Mesothelial cell of epicardium (in vitro differentiated cells): Measurements from ENCODE around the gene TFDP2. TPM values are rescaled to one million over a fixed set of nuclear protein-coding genes. Genes with fewer than 3 reads are reported as not detected.

ENCODE experiments used
- DNase-seq, 2 experiments: peaks; one replicate each; pipeline ENCODE4 v3.0.0; 2021; ENCODE audit warnings: low spot score in 2 of 2; ENCODE audit not compliant: unreplicated experiment in 2 of 2
- H3K27ac Mint-ChIP-seq: 2 replicates; pipeline ENCODE4 v1.8.0; 2021; ENCODE audit warnings: mixed read lengths
- H3K27me3 Mint-ChIP-seq: 2 replicates; pipeline ENCODE4 v1.8.0; 2021; ENCODE audit warnings: low read depth, mixed read lengths
- H3K36me3 Mint-ChIP-seq: 2 replicates; pipeline ENCODE4 v1.8.0; 2021; ENCODE audit warnings: mixed read lengths
- H3K4me1 Mint-ChIP-seq: 2 replicates; pipeline ENCODE4 v1.8.0; 2021; ENCODE audit warnings: mixed read lengths
- H3K4me3 Mint-ChIP-seq: 2 replicates; pipeline ENCODE4 v1.8.0; 2021; ENCODE audit warnings: mild to moderate bottlenecking, moderate library complexity, mixed read lengths
- H3K9me3 Mint-ChIP-seq: 2 replicates; pipeline ENCODE4 v1.8.0; 2021; ENCODE audit warnings: mixed read lengths
- total RNA-seq: library from RNA; stranded (reverse); gene quantifications from 3 replicates; pipeline ENCODE4 v1.2.1, GENCODE V29; 2021
- TF ChIP-seq, protein P1 (sequence below): fragments of 200-600 bp; sonication (generic); IDR thresholded peaks from one replicate; pipeline ENCODE4 v1.5.0; 2021; ENCODE audit warnings: antibody characterized with exemption; ENCODE audit not compliant: unreplicated experiment

The TFDP2 gene
- total RNA-seq, 1 donor from 2014 or later: 109 TPM

DNA sequence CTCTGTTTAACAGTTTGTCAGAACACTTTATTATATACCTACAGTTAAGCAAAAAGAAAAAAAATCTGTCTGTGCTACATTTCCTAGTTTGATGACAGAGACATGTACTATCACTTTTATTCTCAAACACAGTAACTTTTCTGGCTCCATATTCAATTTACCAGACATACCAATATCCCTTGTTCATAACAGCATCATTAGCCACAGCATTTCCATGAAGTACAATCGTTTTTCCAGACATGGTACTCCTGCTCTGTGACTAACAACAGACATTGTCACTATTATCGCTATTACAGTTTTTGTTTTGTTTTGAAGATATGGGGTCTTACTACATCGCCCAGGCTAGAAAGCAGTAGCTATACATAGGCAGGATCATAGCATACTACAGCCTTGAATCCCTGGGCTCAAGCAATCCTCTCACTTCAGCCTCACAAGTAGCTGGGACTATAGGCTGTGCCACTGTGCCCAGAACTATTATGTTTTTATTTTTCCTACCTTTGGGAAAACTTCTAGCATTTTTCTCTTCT, 14.5 kb downstream of the TFDP2 start:
- TF ChIP-seq, protein P1, sequence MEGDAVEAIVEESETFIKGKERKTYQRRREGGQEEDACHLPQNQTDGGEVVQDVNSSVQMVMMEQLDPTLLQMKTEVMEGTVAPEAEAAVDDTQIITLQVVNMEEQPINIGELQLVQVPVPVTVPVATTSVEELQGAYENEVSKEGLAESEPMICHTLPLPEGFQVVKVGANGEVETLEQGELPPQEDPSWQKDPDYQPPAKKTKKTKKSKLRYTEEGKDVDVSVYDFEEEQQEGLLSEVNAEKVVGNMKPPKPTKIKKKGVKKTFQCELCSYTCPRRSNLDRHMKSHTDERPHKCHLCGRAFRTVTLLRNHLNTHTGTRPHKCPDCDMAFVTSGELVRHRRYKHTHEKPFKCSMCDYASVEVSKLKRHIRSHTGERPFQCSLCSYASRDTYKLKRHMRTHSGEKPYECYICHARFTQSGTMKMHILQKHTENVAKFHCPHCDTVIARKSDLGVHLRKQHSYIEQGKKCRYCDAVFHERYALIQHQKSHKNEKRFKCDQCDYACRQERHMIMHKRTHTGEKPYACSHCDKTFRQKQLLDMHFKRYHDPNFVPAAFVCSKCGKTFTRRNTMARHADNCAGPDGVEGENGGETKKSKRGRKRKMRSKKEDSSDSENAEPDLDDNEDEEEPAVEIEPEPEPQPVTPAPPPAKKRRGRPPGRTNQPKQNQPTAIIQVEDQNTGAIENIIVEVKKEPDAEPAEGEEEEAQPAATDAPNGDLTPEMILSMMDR: no peak
- peaks cover 29% of the 10 kb centered on the region for H3K9me3 Mint-ChIP-seq
- DNase-seq: no peak
- H3K27me3 Mint-ChIP-seq: no peaks in the 10 kb centered on the region
- H3K4me1 Mint-ChIP-seq: no peaks in the 10 kb centered on the region
- no peak overlapping the region for H3K4me3 Mint-ChIP-seq
- peaks cover 25% of the 10 kb centered on the region for H3K36me3 Mint-ChIP-seq
- no peak overlapping the region for H3K27ac Mint-ChIP-seq

DNA sequence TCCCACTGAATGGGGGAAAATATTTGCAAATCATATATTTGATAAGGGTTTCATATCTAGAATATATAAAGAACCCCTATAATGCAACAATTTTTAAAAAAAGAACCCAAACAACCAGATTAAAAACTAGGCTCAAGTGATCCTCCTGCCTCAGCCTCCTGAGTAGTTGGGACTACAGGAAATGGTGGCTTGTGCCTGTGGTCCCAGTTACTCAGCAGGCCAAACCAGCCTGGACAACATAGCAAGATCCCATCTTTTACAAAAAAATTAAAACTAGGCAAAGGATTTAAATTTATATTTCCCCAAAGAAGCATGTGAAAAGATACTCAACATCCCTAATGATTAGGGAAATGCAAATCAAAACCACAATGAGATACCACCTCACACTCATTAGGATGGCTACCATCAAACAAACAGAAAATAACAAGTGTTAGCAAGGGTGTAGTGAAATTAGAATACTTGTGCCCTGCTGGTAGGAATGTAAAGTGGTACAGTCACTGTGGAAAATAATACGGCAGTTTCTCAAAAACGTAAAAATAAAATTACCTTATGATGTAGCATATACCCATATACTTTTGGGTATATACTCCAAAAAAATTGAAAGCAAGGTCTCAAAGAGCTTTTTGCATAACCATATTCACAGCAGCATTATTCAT, 19.7 kb downstream of the TFDP2 start:
- Mint-ChIP-seq H3K4me1 (no peaks in the 10 kb centered on the region), H3K9me3 (peaks cover 3% of the 10 kb centered on the region), H3K27ac (no peak overlapping the region), H3K27me3 (no peaks in the 10 kb centered on the region), H3K4me3 (no peak overlapping the region), H3K36me3 (peaks cover 5% of the 10 kb centered on the region)
- TF ChIP-seq, protein P1: peak; percentile 62
- DNase-seq: no peak

DNA sequence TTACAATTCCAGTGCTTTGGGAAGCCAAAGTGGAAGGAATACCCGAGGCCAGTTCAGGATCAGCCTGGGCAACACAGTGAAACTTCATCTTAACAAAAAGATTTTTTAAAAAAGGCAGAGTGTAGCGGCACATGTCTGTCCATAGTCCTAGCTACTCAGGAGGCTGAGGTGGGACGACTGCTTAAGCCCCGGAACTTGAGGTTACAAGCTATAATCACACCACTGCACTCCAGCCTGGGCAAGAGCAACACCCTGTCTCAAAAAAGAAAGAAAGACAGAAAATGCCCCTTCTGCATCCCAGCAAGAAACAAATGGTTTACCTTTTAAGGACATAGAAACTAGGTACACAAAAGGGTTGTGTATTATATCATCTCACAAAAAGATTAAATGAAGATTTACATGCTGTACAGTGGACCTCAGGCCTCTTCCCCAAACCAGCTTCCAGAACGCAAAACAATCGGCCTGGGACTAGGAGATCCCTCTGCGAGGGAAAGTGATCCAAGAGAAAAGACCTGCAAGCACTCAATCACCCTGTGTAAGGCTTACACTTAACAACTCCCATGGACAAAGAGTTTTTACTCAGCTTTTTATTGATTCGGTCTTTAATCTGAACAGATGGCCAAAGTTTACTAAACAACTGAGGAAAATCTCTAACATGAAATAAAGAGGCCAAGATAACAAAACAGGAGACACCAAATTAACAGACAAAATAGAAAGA, 21.2 kb downstream of the TFDP2 start:
- no peaks in the 10 kb centered on the region for H3K4me1 Mint-ChIP-seq

DNA sequence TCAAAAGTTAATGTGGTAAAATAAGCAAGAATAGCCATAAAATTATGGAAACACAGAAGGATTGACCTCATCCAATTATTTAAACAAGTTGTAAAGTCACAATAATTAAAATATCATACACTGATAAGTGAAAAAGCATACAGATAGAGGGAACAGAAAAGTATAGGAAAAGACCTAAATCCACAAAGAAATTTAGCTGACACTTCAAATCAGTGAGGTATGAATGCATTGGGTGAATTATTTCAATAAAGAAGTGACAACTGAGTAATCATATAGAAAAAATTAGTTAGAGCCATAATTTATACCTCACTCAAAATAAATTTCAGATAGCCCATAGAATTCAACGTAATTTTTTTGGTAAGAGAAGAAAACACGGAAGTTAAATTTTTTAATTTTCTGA, 25.1 kb downstream of the TFDP2 start:
- H3K27ac Mint-ChIP-seq: no peak overlapping the region
- no peak for DNase-seq
- no peaks in the 10 kb centered on the region for H3K9me3 Mint-ChIP-seq
- no peaks in the 10 kb centered on the region for H3K36me3 Mint-ChIP-seq
- TF ChIP-seq, protein P1: no peak
- H3K4me1 Mint-ChIP-seq: no peaks in the 10 kb centered on the region
- no peaks in the 10 kb centered on the region for H3K27me3 Mint-ChIP-seq
- no peak overlapping the region for H3K4me3 Mint-ChIP-seq

More for the DNA sequence above, 21.2 kb downstream of the TFDP2 start:
- peaks cover 5% of the 10 kb centered on the region for H3K36me3 Mint-ChIP-seq
- TF ChIP-seq, protein P1: no peak
- H3K4me3 Mint-ChIP-seq: no peak overlapping the region
- no peaks in the 10 kb centered on the region for H3K27me3 Mint-ChIP-seq
- peaks cover 3% of the 10 kb centered on the region for H3K9me3 Mint-ChIP-seq
- peak overlapping the region; percentile 49 for H3K27ac Mint-ChIP-seq
- DNase-seq: no peak

DNA sequence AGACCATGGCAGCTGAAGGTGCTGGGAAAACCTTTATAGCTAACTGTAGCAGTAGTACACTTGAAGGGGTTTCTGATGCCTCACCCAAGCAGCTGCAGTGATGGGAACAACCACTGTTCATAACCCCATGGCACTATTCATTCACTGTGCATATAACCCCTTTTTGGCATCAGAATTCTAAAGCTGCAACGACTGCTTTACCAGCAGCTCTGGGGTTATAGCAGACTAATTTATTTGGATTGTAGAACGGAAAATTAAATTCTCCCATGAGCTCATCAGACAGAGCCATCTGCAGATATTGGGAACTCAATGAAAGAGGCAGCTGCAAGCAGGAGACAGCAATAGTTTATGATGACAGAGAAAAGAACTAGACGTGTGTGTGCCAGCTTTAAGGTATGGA, 28.6 kb downstream of the TFDP2 start:
- Mint-ChIP-seq H3K27ac (no peak overlapping the region), H3K4me3 (no peak overlapping the region), H3K36me3 (no peaks in the 10 kb centered on the region), H3K4me1 (peaks cover 10% of the 10 kb centered on the region), H3K9me3 (no peaks in the 10 kb centered on the region), H3K27me3 (no peaks in the 10 kb centered on the region)
- TF ChIP-seq, protein P1: no peak
- DNase-seq: no peak
